ENCODE data around the gene SEC14L1.
"Not testable (repeated sequence)": the region's sequence is repeated elsewhere in the genome, so short reads cannot be mapped to it uniquely, and the experiment has no call there.

Gene SEC14L1

GRCh38 chr17:77109764-77110359, 30.9 kb upstream of the SEC14L1 start:
- Histone ChIP-seq H4K20me1 (ENCODE audit: insufficient read depth, low read length) (no peaks in the 10 kb centered on the region), H3K4me1 (ENCODE audit: low read length) (peaks cover 36% of the 10 kb centered on the region), H3K79me2 (ENCODE audit: low read length) (peaks cover 8% of the 10 kb centered on the region; the same call in 1 of the 2 replicates), H3K9me2 (replicated peaks; ENCODE audit: insufficient read depth, low read length) (no peaks in the 10 kb centered on the region), H2AFZ (ENCODE audit: low read length) (peak overlapping the region; percentile 32), H3K9me3 (replicated peaks; ENCODE audit: insufficient read depth, low read length) (no peaks in the 10 kb centered on the region), H3K27ac (ENCODE audit: low read length) (peak overlapping the region; percentile 74), H3K9ac (ENCODE audit: low read length) (peak overlapping the region; percentile 34), H3K4me3 (ENCODE audit: low read length) (peak overlapping the region; percentile 30), H3K36me3 (replicated peaks; ENCODE audit: insufficient read depth, low read length) (no peaks in the 10 kb centered on the region), H3K4me2 (ENCODE audit: low read depth, low read length) (peak overlapping the region; percentile 84), H3K27me3 (replicated peaks; ENCODE audit: insufficient read depth, low read length) (no peaks in the 10 kb centered on the region), H3F3A (ENCODE audit: insufficient read depth, low read length) (peaks cover 44% of the 10 kb centered on the region)
- peak; percentile 69 for DNase-seq
- TF ChIP-seq CTCF (IDR thresholded peaks at IDR 0.05; ENCODE audit: low read length) = peak; percentile 23; the same call in 1 of the 2 replicates
- no peak for TF ChIP-seq EZH2 (optimal IDR thresholded peaks at IDR 0.05; ENCODE audit: low read depth, low read length)
- TF ChIP-seq EZH2phosphoT487 (IDR thresholded peaks at IDR 0.05; ENCODE audit: low read length) = no peak

- peaks cover 34% of the 10 kb centered on the region for H3F3A ChIP-seq (ENCODE audit: insufficient read depth, low read length)
- not testable (repeated sequence) for DNase-seq; H3K27ac ChIP-seq (ENCODE audit: low read length); H3K79me2 ChIP-seq (ENCODE audit: low read length); H3K4me3 ChIP-seq (ENCODE audit: low read length); H3K9me2 ChIP-seq (replicated peaks; ENCODE audit: insufficient read depth, low read length); H3K27me3 ChIP-seq (replicated peaks; ENCODE audit: insufficient read depth, low read length); H3K36me3 ChIP-seq (replicated peaks; ENCODE audit: insufficient read depth, low read length); H3K9ac ChIP-seq (ENCODE audit: low read length); H4K20me1 ChIP-seq (ENCODE audit: insufficient read depth, low read length); H3K9me3 ChIP-seq (replicated peaks; ENCODE audit: insufficient read depth, low read length); H3K4me2 ChIP-seq (ENCODE audit: low read depth, low read length); H2AFZ ChIP-seq (ENCODE audit: low read length)
- H3K4me1 ChIP-seq (ENCODE audit: low read length) = peaks cover 31% of the 10 kb centered on the region
These were observed 29.4 kb upstream of the SEC14L1 start for GRCh38 chr17:77111165-77111933.

- no peak for DNase-seq
- no peak overlapping the region for H3K27ac ChIP-seq (ENCODE audit: low read length)
- no peaks in the 10 kb centered on the region for H4K20me1 ChIP-seq (ENCODE audit: insufficient read depth, low read length)
- H3K36me3 ChIP-seq (replicated peaks; ENCODE audit: insufficient read depth, low read length) = no peaks in the 10 kb centered on the region
- H2AFZ ChIP-seq (ENCODE audit: low read length) = no peak overlapping the region
- H3K4me3 ChIP-seq (ENCODE audit: low read length) = no peak overlapping the region
- no peaks in the 10 kb centered on the region for H3K9me2 ChIP-seq (replicated peaks; ENCODE audit: insufficient read depth, low read length)
- H3F3A ChIP-seq (ENCODE audit: insufficient read depth, low read length) = peaks cover 28% of the 10 kb centered on the region
- peaks cover 8% of the 10 kb centered on the region; the same call in 1 of the 2 replicates for H3K79me2 ChIP-seq (ENCODE audit: low read length)
- H3K4me1 ChIP-seq (ENCODE audit: low read length) = peaks cover 32% of the 10 kb centered on the region
- no peak overlapping the region for H3K9ac ChIP-seq (ENCODE audit: low read length)
- H3K27me3 ChIP-seq (replicated peaks; ENCODE audit: insufficient read depth, low read length) = no peaks in the 10 kb centered on the region
- no peaks in the 10 kb centered on the region for H3K9me3 ChIP-seq (replicated peaks; ENCODE audit: insufficient read depth, low read length)
- no peak overlapping the region for H3K4me2 ChIP-seq (ENCODE audit: low read depth, low read length)
- TF ChIP-seq EZH2 (optimal IDR thresholded peaks at IDR 0.05; ENCODE audit: low read depth, low read length) = no peak
- no peak for TF ChIP-seq CTCF (IDR thresholded peaks at IDR 0.05; ENCODE audit: low read length)
These were observed 28.9 kb upstream of the SEC14L1 start for GRCh38 chr17:77111934-77112296.

- Histone ChIP-seq H3K4me3 (ENCODE audit: low read length) (no peak overlapping the region), H3K27ac (ENCODE audit: low read length) (no peak overlapping the region), H3K36me3 (replicated peaks; ENCODE audit: insufficient read depth, low read length) (no peaks in the 10 kb centered on the region), H4K20me1 (ENCODE audit: insufficient read depth, low read length) (no peaks in the 10 kb centered on the region), H3F3A (ENCODE audit: insufficient read depth, low read length) (no peaks in the 10 kb centered on the region), H3K27me3 (replicated peaks; ENCODE audit: insufficient read depth, low read length) (no peaks in the 10 kb centered on the region), H3K9ac (ENCODE audit: low read length) (no peak overlapping the region), H3K4me2 (ENCODE audit: low read depth, low read length) (no peak overlapping the region), H3K79me2 (ENCODE audit: low read length) (no peaks in the 10 kb centered on the region), H3K4me1 (ENCODE audit: low read length) (0 out of 2 replicates have a peak, but pooled peaks cover 4% of the 10 kb centered on the region), H3K9me2 (replicated peaks; ENCODE audit: insufficient read depth, low read length) (no peaks in the 10 kb centered on the region), H2AFZ (ENCODE audit: low read length) (no peak overlapping the region), H3K9me3 (replicated peaks; ENCODE audit: insufficient read depth, low read length) (no peaks in the 10 kb centered on the region)
- TF ChIP-seq CTCF (IDR thresholded peaks at IDR 0.05; ENCODE audit: low read length) (no peak), EZH2 (optimal IDR thresholded peaks at IDR 0.05; ENCODE audit: low read depth, low read length) (no peak), EZH2phosphoT487 (IDR thresholded peaks at IDR 0.05; ENCODE audit: low read length) (no peak)
- no peak for DNase-seq
These were observed 25.3 kb upstream of the SEC14L1 start for GRCh38 chr17:77115510-77115909.
